ENCODE data around the gene UBAC1.

Gene UBAC1

DNA sequence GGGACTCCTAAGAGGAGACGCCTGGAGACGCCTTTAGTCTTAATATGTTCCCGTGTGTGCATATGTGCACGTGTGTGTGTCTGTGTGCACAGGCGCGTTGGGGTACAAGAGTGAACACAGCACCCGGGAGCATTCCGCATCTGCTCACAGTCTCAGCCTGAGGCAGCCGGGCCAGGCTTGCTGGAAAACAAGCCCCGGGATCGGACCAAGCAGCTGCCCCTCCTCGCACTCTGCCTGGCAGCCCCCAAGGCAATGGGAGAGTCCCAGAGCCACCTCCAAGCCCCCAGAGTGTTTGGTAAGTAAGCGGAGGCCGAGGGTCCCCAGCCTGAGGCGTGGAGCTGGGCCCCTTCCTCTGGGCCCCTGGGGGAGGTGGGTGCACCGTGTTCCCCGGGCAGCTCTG, 27.3 kb upstream of the UBAC1 start:
- Histone ChIP-seq H3K9me3 (ENCODE audit: control insufficient read depth in 5 of 5, low read length in 5 of 5) (no peaks in the 10 kb centered on the region), H3K36me3 (ENCODE audit: control insufficient read depth in 5 of 5, insufficient read depth in 5 of 5, low read length in 5 of 5) (no peaks in the 10 kb centered on the region), H3K27ac (ENCODE audit: low read depth, low read length) (no peak overlapping the region), H3K4me3 (ENCODE audit: low read depth in 1 of 5, low read length in 5 of 5) (no peak overlapping the region), H3K9ac (ENCODE audit: low read length in 5 of 5) (no peak overlapping the region), H3K27me3 (ENCODE audit: control insufficient read depth in 5 of 5, insufficient read depth in 4 of 5, low read length in 5 of 5) (peaks cover 18 to 27% (median 23%) of the 10 kb centered on the region in 5 donors), H3K4me1 (ENCODE audit: control insufficient read depth in 5 of 5, insufficient read depth in 5 of 5, low read length in 5 of 5) (peaks cover 0 to 41% (median 38%) of the 10 kb centered on the region in 5 donors)

DNA sequence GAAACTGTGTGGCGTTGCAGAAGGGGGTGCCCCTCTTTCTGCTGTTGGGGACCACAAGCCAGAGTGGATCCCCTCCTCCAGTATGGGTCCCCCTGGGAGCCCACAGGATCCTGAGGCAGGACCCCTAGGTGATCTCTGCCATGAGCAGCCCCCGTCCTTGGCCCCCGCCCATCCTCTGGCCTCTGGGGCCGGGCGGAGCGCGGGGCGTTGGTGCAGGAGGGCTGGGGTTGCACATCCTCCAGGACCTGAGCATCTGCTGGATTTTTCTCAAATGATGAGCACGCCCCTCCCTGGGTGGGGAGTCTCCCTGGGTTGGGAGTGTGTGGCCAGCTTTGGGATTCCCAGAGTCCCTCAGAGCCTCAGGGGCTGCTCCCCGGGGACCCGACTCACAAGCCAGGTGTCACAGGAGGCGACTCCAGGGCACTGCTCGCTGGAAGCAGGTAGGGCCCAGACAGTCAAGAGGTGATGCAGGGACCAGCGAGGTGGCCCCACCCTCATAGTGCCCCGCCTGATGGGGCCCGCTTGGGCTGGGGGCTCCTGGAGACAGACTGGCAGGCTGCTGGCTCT, 26.7 kb upstream of the UBAC1 start:
- Histone ChIP-seq H3K9me3 (ENCODE audit: control insufficient read depth in 5 of 5, low read length in 5 of 5) (no peaks in the 10 kb centered on the region), H3K4me3 (ENCODE audit: low read depth in 1 of 5, low read length in 5 of 5) (no peak overlapping the region), H3K27me3 (ENCODE audit: control insufficient read depth in 5 of 5, insufficient read depth in 4 of 5, low read length in 5 of 5) (peaks cover 19 to 27% (median 23%) of the 10 kb centered on the region in 5 donors), H3K27ac (ENCODE audit: low read depth, low read length) (no peak overlapping the region), H3K4me1 (ENCODE audit: control insufficient read depth in 5 of 5, insufficient read depth in 5 of 5, low read length in 5 of 5) (peaks cover 0 to 35% (median 33%) of the 10 kb centered on the region in 5 donors), H3K9ac (ENCODE audit: low read length in 5 of 5) (no peak overlapping the region), H3K36me3 (ENCODE audit: control insufficient read depth in 5 of 5, insufficient read depth in 5 of 5, low read length in 5 of 5) (no peaks in the 10 kb centered on the region)

DNA sequence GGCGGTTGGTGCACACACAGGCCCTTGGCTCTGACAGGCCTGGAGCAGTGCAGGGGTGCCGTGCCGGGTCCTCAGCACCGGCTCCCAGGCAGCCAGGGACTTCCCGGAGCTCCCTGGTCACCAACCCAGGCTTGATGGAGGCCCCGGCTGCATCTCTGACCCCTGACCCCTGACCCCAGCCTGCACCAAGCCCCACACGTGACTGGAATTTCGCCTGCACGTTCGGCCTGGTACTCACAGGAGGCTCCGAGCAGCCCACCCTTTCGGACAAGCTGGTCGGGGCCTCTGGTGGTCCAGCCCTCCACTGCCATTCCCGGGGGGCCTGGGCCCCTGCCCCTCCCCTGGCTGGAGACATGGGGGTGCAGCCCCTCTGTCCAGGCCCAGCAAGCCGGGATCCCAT, 25.4 kb upstream of the UBAC1 start:
- peaks cover 0 to 22% (median 20%) of the 10 kb centered on the region in 5 donors for H3K4me1 ChIP-seq (ENCODE audit: control insufficient read depth in 5 of 5, insufficient read depth in 5 of 5, low read length in 5 of 5)
- H3K27me3 ChIP-seq (ENCODE audit: control insufficient read depth in 5 of 5, insufficient read depth in 4 of 5, low read length in 5 of 5): peaks cover 23 to 31% (median 28%) of the 10 kb centered on the region in 5 donors
- no peaks in the 10 kb centered on the region for H3K36me3 ChIP-seq (ENCODE audit: control insufficient read depth in 5 of 5, insufficient read depth in 5 of 5, low read length in 5 of 5)
- H3K4me3 ChIP-seq (ENCODE audit: low read depth in 1 of 5, low read length in 5 of 5): no peak overlapping the region
- H3K9ac ChIP-seq (ENCODE audit: low read length in 5 of 5): no peak overlapping the region
- no peak overlapping the region for H3K27ac ChIP-seq (ENCODE audit: low read depth, low read length)
- no peaks in the 10 kb centered on the region for H3K9me3 ChIP-seq (ENCODE audit: control insufficient read depth in 5 of 5, low read length in 5 of 5)

DNA sequence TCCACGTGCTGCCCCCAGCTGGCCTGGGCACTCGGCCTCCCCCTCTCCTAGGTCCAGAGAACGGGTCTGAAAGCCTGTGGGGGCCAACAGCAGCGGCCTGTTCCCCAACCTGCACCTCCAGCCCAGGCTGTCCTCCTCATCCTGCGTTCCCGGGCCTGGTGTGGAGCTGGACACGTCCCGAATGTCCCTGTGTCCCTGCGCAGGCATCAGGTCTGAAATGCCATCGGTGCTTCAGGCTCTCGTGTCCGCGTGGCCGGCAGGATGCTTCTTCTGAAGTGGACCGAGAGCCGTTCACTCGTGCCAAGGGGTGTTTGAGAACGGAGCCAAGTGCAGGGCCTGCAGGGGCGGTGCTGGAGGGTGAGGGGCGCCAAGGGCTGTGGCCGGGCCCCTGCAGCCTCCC, 24.7 kb upstream of the UBAC1 start:
- Histone ChIP-seq H3K27me3 (ENCODE audit: control insufficient read depth in 5 of 5, insufficient read depth in 4 of 5, low read length in 5 of 5) (peaks cover 23 to 33% (median 29%) of the 10 kb centered on the region in 5 donors), H3K9ac (ENCODE audit: low read length in 5 of 5) (no peak overlapping the region), H3K9me3 (ENCODE audit: control insufficient read depth in 5 of 5, low read length in 5 of 5) (no peaks in the 10 kb centered on the region), H3K36me3 (ENCODE audit: control insufficient read depth in 5 of 5, insufficient read depth in 5 of 5, low read length in 5 of 5) (no peaks in the 10 kb centered on the region), H3K27ac (ENCODE audit: low read depth, low read length) (no peak overlapping the region), H3K4me3 (ENCODE audit: low read depth in 1 of 5, low read length in 5 of 5) (no peak overlapping the region), H3K4me1 (ENCODE audit: control insufficient read depth in 5 of 5, insufficient read depth in 5 of 5, low read length in 5 of 5) (peaks cover 0 to 15% (median 14%) of the 10 kb centered on the region in 5 donors)

DNA sequence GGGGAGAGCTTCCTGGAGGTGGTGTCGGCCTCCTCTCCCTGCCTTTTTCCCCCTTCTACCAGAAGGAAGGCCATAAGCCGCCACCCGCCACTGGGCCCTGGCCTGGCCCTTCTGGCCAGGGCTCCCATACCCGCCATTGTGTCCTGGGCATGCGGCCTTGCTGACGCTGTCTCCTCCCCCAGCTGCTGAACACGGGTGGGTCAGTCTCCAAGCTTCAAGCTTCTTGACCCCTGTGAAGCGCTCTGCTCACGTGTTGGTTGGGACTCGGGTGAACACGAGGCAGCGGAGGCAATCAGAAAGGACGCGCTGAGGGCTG, 24.2 kb upstream of the UBAC1 start:
- no peak overlapping the region for H3K9ac ChIP-seq (ENCODE audit: low read length in 5 of 5)
- no peak overlapping the region for H3K4me3 ChIP-seq (ENCODE audit: low read depth in 1 of 5, low read length in 5 of 5)
- H3K4me1 ChIP-seq (ENCODE audit: control insufficient read depth in 5 of 5, insufficient read depth in 5 of 5, low read length in 5 of 5): peaks cover 0 to 12% (median 12%) of the 10 kb centered on the region in 5 donors
- no peak overlapping the region for H3K27ac ChIP-seq (ENCODE audit: low read depth, low read length)
- H3K36me3 ChIP-seq (ENCODE audit: control insufficient read depth in 5 of 5, insufficient read depth in 5 of 5, low read length in 5 of 5): no peaks in the 10 kb centered on the region
- peaks cover 23 to 35% (median 29%) of the 10 kb centered on the region in 5 donors for H3K27me3 ChIP-seq (ENCODE audit: control insufficient read depth in 5 of 5, insufficient read depth in 4 of 5, low read length in 5 of 5)
- H3K9me3 ChIP-seq (ENCODE audit: control insufficient read depth in 5 of 5, low read length in 5 of 5): no peaks in the 10 kb centered on the region

DNA sequence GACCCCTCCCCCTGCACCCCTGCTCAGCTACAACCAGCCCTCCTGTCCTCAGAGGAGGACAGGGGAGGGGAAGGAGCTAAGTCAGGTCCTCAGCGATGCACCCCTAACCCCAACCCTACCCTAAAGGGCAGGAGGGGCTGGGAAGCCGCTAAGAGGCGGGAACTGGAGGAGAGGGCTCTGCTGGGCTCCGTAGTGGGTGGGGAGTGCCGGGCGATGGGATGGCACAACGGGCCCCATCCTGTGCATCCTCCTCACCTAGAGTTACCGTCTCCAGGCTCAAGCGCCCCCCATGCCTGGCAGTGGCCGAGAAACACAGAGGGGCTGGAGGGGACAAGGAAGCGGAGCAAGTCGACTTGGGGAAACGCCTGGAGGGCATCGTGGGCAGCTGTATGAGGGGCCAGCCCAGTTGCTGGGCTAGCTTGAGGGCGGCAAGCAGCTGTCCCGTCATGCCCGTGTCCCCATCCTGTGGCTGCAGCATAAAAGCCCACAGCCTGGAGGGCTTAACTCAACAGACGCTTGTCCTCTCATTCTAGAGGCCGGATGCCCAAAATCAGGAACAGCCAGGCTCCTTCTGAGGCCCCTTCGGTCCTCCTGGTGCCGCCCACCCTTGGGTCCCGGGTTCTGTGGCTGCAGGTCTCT, 23.0 kb upstream of the UBAC1 start:
- peaks cover 23 to 33% (median 31%) of the 10 kb centered on the region in 5 donors for H3K27me3 ChIP-seq (ENCODE audit: control insufficient read depth in 5 of 5, insufficient read depth in 4 of 5, low read length in 5 of 5)
- no peaks in the 10 kb centered on the region for H3K36me3 ChIP-seq (ENCODE audit: control insufficient read depth in 5 of 5, insufficient read depth in 5 of 5, low read length in 5 of 5)
- H3K9me3 ChIP-seq (ENCODE audit: control insufficient read depth in 5 of 5, low read length in 5 of 5): no peaks in the 10 kb centered on the region
- peaks cover 0 to 4% (median under 1%) of the 10 kb centered on the region in 5 donors for H3K4me1 ChIP-seq (ENCODE audit: control insufficient read depth in 5 of 5, insufficient read depth in 5 of 5, low read length in 5 of 5)
- H3K9ac ChIP-seq (ENCODE audit: low read length in 5 of 5): no peak overlapping the region
- no peak overlapping the region for H3K27ac ChIP-seq (ENCODE audit: low read depth, low read length)
- no peak overlapping the region for H3K4me3 ChIP-seq (ENCODE audit: low read depth in 1 of 5, low read length in 5 of 5)

DNA sequence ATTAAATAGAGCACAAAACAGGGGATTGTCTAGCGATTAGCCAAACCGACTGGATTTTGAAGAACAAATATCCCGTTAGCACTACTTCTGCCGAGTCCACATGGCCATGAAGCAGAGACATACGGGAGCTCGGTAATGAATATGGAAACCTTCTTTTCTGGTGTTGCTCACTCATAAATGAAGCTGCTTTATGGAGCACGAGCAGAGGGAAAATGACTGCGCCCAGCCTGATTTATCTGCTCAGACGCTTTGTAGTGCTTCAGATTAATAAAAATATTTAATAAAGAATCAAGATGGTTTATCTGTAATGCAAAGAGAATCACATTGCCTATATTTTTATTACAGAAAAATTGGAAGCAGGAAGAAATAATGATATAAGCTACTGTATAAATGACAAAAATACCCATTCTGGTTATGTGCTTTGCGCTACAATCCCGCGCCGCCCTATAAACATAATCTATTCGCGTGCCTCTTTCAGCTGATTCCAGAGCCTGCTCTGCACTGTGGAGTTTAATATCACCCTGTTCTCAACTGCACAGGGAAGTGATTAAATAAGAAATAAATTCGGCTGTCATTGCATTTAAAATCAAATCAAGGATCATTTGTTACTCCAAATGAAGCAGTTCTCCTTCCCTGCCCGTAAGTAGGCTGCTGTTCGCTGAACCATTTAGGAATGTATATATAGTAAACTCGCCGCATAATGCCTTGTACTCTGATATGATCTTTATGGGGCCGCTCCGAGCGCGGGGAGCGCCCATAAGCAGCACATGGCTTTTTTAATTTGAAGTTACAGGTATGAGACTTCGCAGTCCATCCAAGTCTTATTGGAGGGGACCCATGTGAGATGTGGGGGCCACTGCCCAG, 22.3 kb upstream of the UBAC1 start:
- no peak overlapping the region for H3K4me3 ChIP-seq (ENCODE audit: low read depth in 1 of 5, low read length in 5 of 5)
- no peaks in the 10 kb centered on the region for H3K36me3 ChIP-seq (ENCODE audit: control insufficient read depth in 5 of 5, insufficient read depth in 5 of 5, low read length in 5 of 5)
- no peak overlapping the region for H3K9ac ChIP-seq (ENCODE audit: low read length in 5 of 5)
- peaks cover 0 to 11% (median 7%) of the 10 kb centered on the region in 5 donors for H3K4me1 ChIP-seq (ENCODE audit: control insufficient read depth in 5 of 5, insufficient read depth in 5 of 5, low read length in 5 of 5)
- H3K27me3 ChIP-seq (ENCODE audit: control insufficient read depth in 5 of 5, insufficient read depth in 4 of 5, low read length in 5 of 5): peaks cover 16 to 31% (median 26%) of the 10 kb centered on the region in 5 donors
- no peaks in the 10 kb centered on the region for H3K9me3 ChIP-seq (ENCODE audit: control insufficient read depth in 5 of 5, low read length in 5 of 5)
- H3K27ac ChIP-seq (ENCODE audit: low read depth, low read length): no peak overlapping the region

DNA sequence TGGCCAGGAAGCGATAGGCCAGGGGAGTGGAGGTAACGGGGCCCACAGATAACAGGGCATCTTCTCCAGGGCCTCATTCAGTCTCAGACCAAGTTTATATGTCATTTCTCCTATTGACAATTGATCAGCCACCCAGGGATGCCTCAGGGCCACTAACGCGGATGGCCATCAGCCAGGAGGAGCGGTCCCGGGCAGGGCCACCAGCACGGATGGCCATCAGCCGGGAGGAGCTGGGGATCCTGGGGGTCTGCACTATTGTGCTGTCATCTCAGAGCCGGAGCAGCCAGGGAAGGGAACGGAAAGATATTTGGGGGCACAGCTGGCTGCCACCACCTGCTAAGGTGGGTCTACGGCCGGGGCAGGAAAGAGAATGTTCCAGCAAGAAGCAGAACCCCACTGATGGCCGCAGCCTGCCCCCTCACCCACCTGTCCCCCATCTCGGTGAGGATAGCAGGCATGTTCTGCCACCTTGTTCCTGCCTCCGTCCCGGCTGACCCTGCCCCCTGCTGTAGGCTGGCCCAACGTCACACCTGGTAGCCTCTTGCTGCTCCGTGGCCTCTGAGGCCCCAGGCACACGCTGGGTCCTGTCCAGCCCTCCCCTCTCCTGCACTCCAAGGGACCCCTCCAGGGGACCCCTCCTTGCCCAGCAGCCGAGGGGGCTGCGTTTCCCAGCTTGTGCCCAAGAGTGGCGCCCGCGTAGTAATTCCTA, 21.5 kb upstream of the UBAC1 start:
- peaks cover 13 to 30% (median 26%) of the 10 kb centered on the region in 5 donors for H3K27me3 ChIP-seq (ENCODE audit: control insufficient read depth in 5 of 5, insufficient read depth in 4 of 5, low read length in 5 of 5)
- H3K4me1 ChIP-seq (ENCODE audit: control insufficient read depth in 5 of 5, insufficient read depth in 5 of 5, low read length in 5 of 5): peaks cover 0 to 11% (median 7%) of the 10 kb centered on the region in 5 donors
- no peak overlapping the region for H3K27ac ChIP-seq (ENCODE audit: low read depth, low read length)
- H3K36me3 ChIP-seq (ENCODE audit: control insufficient read depth in 5 of 5, insufficient read depth in 5 of 5, low read length in 5 of 5): no peaks in the 10 kb centered on the region
- no peaks in the 10 kb centered on the region for H3K9me3 ChIP-seq (ENCODE audit: control insufficient read depth in 5 of 5, low read length in 5 of 5)
- H3K9ac ChIP-seq (ENCODE audit: low read length in 5 of 5): no peak overlapping the region
- H3K4me3 ChIP-seq (ENCODE audit: low read depth in 1 of 5, low read length in 5 of 5): no peak overlapping the region

DNA sequence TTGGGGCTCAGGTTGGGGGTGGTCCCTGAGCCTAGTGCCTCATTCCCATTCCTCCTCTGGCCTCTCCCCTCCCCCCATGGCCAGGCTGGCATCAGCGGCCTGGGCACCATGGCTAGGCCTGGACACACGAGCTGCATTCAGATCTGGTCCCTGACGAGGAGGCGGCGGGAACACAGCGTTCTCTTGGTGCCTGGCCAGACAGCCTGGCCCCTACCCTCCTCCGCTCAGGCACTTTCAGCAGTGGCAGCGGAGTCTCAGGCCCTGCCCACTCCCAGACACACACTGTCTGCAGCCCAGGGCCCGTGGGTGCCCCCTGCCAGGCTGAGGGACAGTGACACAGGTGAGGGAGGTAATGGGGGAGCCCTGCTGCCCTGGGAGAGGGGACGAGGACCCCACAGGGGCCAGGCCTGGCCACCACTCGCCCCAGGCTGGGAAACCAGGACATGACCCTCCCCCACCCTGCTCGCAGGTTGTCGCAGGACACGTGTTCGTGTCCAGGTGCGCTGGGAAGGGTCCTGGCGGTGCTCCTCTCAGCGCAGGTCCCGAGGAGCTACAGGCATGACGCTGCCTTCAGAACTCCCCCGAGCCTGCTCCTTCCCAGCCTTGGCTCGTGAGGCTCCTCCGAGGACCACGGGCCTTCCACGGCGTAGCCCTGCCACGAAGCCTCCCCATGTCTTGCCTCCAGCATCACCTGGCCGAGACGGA, 19.9 kb upstream of the UBAC1 start:
- Histone ChIP-seq H3K9me3 (ENCODE audit: control insufficient read depth in 5 of 5, low read length in 5 of 5) (no peaks in the 10 kb centered on the region), H3K36me3 (ENCODE audit: control insufficient read depth in 5 of 5, insufficient read depth in 5 of 5, low read length in 5 of 5) (no peaks in the 10 kb centered on the region), H3K4me3 (ENCODE audit: low read depth in 1 of 5, low read length in 5 of 5) (no peak overlapping the region), H3K9ac (ENCODE audit: low read length in 5 of 5) (no peak overlapping the region), H3K27ac (ENCODE audit: low read depth, low read length) (no peak overlapping the region), H3K4me1 (ENCODE audit: control insufficient read depth in 5 of 5, insufficient read depth in 5 of 5, low read length in 5 of 5) (peaks cover 0 to 11% (median 7%) of the 10 kb centered on the region in 5 donors), H3K27me3 (ENCODE audit: control insufficient read depth in 5 of 5, insufficient read depth in 4 of 5, low read length in 5 of 5) (peaks cover 13 to 38% (median 32%) of the 10 kb centered on the region in 5 donors)

Data from subcutaneous abdominal adipose tissue (tissue), 5 donors.